BE2C (cell line): Measurements from ENCODE around the gene MTG2.

Experiments
- DNase-seq: peaks from one replicate; pipeline ENCODE4 v3.0.0-alpha.2; 2020
- H3K27me3 ChIP-seq: fragments of 250-450 bp; sonication (Bioruptor Pico); 2 replicates; pipeline ENCODE4 v1.5.1; 2020; ENCODE audit warnings: mild to moderate bottlenecking
- H3K36me3 ChIP-seq: fragments of 250-450 bp; sonication (Bioruptor Pico); 2 replicates; pipeline ENCODE4 v1.5.1; 2020; ENCODE audit warnings: mild to moderate bottlenecking
- H3K4me1 ChIP-seq: fragments of 250-450 bp; sonication (Bioruptor Pico); 2 replicates; pipeline ENCODE4 v1.5.1; 2020
- H3K4me3 ChIP-seq: 2 replicates; pipeline ENCODE4 v1.5.1; 2011; ENCODE audit warnings: low read depth, low read length
- H3K9me3 ChIP-seq: fragments of 250-450 bp; sonication (Bioruptor Pico); 2 replicates; pipeline ENCODE4 v1.5.1; 2020
- TF ChIP-seq, protein P1 (sequence below): IDR thresholded peaks from 2 replicates; pipeline ENCODE4 v1.5.1; 2012; ENCODE audit warnings: mild to moderate bottlenecking, low read depth, low read length

Gene MTG2

DNA sequence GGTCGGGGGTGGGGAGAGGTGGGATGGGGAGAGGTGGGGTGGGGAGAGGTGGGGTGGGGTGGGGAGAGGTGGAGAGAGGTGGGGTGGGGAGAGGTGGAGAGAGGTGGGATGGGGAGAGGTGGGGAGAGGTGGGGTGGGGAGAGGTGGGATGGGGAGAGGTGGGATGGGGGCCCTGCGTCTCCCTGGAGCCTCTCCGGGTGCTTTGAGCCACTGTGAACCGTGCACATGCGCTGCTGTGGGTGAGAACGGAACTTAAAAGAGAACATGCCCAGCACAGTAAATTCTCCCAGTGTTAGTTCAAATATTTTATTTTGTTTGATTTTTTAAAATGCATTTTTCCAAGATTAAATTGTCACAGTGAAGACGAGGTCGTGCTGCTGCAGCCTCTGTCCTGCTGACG lies 22.6 kb upstream of the MTG2 start:
- Histone ChIP-seq H3K9me3 (no peaks in the 10 kb centered on the region), H3K36me3 (peaks cover 56% of the 10 kb centered on the region), H3K27me3 (no peaks in the 10 kb centered on the region), H3K4me3 (no peak overlapping the region), H3K4me1 (peaks cover 33% of the 10 kb centered on the region)
- DNase-seq = no peak
- TF ChIP-seq, protein P1, sequence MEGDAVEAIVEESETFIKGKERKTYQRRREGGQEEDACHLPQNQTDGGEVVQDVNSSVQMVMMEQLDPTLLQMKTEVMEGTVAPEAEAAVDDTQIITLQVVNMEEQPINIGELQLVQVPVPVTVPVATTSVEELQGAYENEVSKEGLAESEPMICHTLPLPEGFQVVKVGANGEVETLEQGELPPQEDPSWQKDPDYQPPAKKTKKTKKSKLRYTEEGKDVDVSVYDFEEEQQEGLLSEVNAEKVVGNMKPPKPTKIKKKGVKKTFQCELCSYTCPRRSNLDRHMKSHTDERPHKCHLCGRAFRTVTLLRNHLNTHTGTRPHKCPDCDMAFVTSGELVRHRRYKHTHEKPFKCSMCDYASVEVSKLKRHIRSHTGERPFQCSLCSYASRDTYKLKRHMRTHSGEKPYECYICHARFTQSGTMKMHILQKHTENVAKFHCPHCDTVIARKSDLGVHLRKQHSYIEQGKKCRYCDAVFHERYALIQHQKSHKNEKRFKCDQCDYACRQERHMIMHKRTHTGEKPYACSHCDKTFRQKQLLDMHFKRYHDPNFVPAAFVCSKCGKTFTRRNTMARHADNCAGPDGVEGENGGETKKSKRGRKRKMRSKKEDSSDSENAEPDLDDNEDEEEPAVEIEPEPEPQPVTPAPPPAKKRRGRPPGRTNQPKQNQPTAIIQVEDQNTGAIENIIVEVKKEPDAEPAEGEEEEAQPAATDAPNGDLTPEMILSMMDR = no peak

DNA sequence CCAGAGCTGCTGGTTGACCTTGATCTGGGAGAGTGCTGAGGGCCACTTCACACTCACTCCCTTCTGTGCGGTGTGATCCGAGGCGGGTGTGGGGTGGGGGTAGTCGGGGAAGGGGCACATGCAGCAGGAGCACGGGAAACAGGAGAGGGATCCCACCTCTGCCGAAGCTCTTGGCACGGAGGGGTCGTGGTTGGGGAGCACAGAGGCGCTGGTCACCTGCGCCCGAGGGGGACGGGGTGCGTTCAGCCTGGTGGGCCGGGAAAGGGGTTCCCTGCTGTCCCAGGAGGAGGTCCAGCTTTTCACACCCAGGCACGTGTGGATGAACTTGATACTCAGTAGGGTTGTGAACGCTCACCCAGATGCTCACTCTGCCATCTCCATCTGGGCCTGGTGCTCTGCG lies 22.0 kb upstream of the MTG2 start:
- no peak overlapping the region for H3K4me3 ChIP-seq
- no peaks in the 10 kb centered on the region for H3K27me3 ChIP-seq
- no peaks in the 10 kb centered on the region for H3K9me3 ChIP-seq
- H3K4me1 ChIP-seq = peaks cover 31% of the 10 kb centered on the region
- H3K36me3 ChIP-seq = peaks cover 56% of the 10 kb centered on the region
- TF ChIP-seq, protein P1 = no peak
- no peak for DNase-seq

DNA sequence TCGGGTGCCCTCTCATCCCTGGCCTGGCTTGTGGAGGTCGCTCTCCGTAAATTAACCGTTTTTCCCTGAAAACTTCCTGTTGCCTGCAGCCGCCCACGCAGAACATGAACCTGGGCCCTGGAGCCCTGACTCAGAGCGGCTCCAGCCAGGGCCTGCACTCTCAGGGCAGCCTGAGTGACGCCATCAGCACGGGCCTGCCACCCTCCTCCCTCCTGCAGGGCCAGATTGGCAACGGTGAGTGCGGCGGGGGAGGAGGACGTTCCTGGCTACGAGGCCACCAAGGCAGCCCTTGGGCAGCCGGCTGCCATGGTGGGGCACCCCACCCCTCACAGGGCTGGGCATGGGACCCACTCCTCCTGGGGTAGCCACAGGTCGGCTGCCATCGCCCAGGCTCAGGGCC lies 21.5 kb upstream of the MTG2 start:
- no peak overlapping the region for H3K4me3 ChIP-seq
- TF ChIP-seq, protein P1 = no peak
- no peaks in the 10 kb centered on the region for H3K27me3 ChIP-seq
- H3K9me3 ChIP-seq = no peaks in the 10 kb centered on the region
- H3K4me1 ChIP-seq = peaks cover 31% of the 10 kb centered on the region
- peak; percentile 68 for DNase-seq
- peaks cover 57% of the 10 kb centered on the region for H3K36me3 ChIP-seq

DNA sequence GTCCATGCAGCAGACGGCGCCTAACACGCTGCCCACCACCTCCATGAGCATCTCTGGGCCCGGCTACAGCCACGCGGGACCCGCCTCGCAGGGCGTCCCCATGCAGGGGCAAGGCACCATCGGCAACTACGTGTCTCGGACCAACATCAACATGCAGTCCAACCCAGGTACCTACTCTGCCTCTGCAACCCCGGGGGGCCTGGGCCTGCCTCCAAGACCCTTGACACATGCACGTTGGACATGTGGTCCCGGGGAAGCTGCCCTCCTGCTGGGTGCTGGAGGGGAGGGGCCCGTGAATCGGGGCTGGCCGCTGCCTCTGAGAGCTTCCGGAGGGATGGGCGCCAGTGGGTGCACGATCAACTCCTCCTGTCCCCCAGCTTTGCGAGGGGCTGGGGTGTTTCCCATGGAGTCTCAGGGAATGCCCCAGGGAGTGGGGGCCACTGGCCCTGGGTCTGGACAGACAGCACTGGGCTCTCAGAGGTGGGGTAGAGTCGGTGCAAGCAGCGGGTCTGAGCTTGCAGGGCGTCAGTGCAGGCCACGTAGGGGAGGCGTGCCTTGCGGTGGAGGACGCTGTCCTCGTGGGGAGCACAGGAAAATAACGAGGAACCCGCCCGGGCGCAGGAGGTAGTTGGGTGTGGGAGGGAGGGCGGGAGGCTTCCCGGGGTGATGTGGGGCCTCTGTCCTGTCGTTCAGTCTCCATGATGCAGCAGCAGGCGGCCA lies 19.9 kb upstream of the MTG2 start:
- Histone ChIP-seq H3K36me3 (peaks cover 61% of the 10 kb centered on the region), H3K27me3 (no peaks in the 10 kb centered on the region), H3K4me3 (no peak overlapping the region), H3K4me1 (peaks cover 27% of the 10 kb centered on the region), H3K9me3 (no peaks in the 10 kb centered on the region)
- TF ChIP-seq, protein P1 = no peak
- no peak for DNase-seq

DNA sequence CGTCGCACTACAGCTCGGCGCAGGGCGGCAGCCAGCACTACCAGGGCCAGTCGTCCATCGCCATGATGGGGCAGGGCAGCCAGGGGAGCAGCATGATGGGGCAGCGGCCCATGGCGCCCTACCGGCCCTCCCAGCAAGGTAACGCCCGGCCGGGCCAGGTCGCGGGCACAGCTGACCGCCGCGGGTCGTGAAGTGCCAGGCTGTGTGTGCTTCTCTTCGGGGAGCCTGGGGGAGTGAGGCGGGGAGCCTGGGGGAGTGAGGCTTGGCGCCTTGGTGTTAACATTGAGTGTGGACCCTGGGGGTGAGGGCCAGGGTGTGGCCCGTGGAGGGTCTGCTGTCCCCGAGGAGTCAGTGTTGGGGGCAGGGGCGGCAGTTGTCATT lies 19.4 kb upstream of the MTG2 start:
- H3K27me3 ChIP-seq = no peaks in the 10 kb centered on the region
- H3K36me3 ChIP-seq = peaks cover 67% of the 10 kb centered on the region
- TF ChIP-seq, protein P1 = no peak
- no peak for DNase-seq
- H3K9me3 ChIP-seq = no peaks in the 10 kb centered on the region
- H3K4me1 ChIP-seq = peaks cover 25% of the 10 kb centered on the region
- H3K4me3 ChIP-seq = no peak overlapping the region

DNA sequence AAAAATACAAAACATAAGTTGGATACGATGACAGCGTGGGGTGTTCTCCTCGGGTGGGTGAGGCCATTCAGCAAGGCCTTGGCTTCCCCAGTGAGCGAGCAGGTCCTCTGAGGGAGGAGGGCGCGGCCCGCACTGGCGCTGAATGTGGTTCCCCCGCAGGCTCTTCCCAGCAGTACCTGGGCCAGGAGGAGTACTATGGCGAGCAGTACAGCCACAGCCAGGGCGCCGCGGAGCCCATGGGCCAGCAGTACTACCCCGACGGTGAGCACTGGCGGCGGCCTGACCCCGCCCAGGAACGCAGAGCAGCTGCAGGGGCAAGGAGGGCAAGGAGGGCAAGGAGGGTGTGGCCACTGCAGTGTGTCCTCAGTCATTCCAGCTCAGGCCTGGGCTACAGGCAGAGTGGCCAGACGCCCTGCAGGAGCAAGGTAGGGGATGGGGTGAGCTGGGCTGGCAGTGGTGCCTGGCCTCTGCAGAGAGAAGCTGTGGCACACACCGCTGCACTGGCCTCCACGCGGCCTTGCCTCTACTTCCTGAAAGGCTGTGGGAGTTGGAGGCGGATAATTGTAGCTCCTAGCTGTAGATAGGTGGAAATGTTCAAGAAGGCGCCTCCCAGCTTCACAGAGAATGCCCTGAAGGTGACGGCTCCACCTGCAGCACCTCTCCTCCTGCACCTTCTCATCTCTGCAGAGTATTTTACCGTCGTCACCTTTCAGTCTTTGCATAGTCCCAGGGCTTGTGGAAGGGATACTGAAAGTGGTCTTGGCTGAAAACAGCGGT lies 18.7 kb upstream of the MTG2 start:
- H3K4me3 ChIP-seq = no peak overlapping the region
- no peak for DNase-seq
- TF ChIP-seq, protein P1 = no peak
- no peaks in the 10 kb centered on the region for H3K27me3 ChIP-seq
- H3K9me3 ChIP-seq = no peaks in the 10 kb centered on the region
- peaks cover 71% of the 10 kb centered on the region for H3K36me3 ChIP-seq
- peaks cover 21% of the 10 kb centered on the region for H3K4me1 ChIP-seq
